GM12892 (cell line): ENCODE measurements around the gene ADGRF1.

ENCODE experiments used
- DNase-seq: peaks from one replicate; pipeline ENCODE4 v3.0.0; 2011; ENCODE audit not compliant: insufficient read length
- FAIRE-seq: peaks from 2 replicates; lab custom pipeline; 2011; peaks lifted over from hg19 to GRCh38; lab: Jason Lieb, UNC
- POLR2A ChIP-seq: IDR thresholded peaks from 2 replicates; pipeline ENCODE4 v1.6.1; 2011; ENCODE audit warnings: low read depth, low read length, control low read depth
- POLR2AphosphoS5 ChIP-seq: IDR thresholded peaks from 2 replicates; pipeline ENCODE4 v1.6.1; 2011; ENCODE audit warnings: low read depth, low read length, control low read depth
- TAF1 ChIP-seq: IDR thresholded peaks from 2 replicates; pipeline ENCODE4 v1.6.1; 2011; ENCODE audit warnings: low read depth, mild to moderate bottlenecking, control low read depth, low read length, borderline replicate concordance

The ADGRF1 gene

DNA sequence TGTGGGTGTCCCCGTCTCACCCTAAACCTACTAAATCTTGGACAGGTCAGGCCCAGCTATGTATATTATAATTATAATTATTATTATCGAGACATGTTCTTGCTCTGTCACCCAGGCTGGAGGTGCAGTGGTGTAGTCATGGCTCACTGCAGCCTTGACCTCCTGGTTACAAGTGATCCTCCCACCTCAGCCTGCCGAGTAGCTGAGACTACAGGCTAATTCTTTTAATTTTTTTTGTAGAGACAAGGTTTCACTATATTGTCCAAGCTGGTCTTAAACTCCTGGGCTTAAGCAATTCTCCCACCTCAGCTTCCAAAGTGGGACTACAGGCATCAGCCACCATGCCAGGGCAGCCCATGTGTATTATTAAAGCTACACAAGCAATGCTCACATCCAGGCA, 10.5 kb downstream of the ADGRF1 start:
- TF ChIP-seq TAF1 (no peak), POLR2A (no peak), POLR2AphosphoS5 (no peak)
- DNase-seq: no peak
- no peak for FAIRE-seq

DNA sequence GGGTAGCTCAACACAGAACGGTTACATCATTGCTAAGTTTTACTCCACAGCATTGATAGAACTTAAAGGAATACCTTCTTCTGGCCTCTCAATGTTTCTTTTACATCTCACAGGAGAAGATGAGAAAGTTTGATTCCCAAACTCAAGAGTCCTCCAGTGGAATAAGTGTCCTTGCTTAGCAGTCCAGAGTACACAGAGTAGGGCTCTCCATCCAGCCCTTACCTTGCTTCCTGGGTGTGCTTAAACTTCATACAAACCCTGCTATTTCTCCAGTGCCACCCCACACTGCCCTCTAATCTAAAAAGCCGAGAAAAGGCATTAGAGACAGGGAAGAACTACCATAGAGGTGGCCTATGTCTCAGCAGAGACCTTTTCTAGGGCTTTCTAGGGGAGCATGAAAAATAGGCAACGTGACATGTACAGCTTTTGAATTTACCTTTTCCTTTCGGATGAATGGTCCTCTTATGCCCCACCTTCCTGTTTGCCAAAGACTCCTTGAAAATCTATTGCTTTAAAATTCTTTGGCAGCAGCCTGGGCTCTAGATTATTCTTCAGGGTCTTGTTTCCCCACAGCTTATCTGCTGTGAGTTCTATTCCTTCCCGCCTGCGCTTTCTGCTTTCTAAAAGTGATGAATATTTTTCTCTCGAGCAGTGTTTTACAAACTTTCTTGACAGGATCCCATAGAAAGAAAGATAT, 12.1 kb downstream of the ADGRF1 start:
- DNase-seq: no peak
- no peak for TF ChIP-seq POLR2A
- no peak for TF ChIP-seq TAF1
- no peak for TF ChIP-seq POLR2AphosphoS5
- no peak for FAIRE-seq

- no peak for DNase-seq
- TF ChIP-seq TAF1 (no peak), POLR2A (no peak), POLR2AphosphoS5 (no peak)
- FAIRE-seq: peak; percentile 68
These were observed 13.2 kb downstream of the ADGRF1 start for GRCh38 chr6:47028835-47029360.

DNA sequence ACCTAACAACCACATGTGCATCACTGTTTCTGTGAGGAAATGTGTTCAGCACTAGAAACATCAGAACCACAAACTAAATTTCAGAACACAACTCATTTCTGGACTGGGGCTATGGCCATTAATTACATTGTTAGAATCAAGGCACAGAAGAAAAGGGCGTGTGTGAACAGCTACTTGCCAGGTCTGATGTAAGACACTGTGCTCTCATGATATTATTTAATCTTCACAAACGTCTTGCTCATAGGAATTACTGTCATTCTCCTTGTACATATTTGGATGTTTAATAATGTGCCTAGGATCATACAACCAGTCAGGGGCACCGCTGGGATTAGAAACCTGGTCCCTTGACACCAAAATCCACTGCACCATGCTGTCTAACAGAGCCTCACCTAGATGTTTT, 14.8 kb downstream of the ADGRF1 start:
- TF ChIP-seq POLR2A: no peak
- DNase-seq: no peak
- no peak for FAIRE-seq

DNA sequence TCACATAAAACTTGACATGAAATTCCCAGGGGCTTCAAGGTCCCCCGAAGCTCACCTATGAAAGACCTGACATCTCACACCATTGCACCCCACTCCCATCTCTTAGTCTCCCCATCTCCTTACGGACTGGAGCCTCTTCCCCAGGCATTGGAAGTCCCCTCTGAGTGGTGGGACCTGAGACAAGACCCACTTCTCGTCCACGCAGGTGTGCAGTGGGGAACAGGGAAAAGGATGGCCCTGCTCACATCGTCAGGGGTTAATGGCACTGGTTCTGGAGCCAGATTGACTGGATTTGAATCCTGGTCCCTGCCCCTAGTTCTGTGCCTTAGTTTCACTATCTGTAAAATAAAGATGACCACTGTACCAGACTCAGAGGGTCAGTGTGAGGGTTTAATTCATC, 15.5 kb downstream of the ADGRF1 start:
- TF ChIP-seq POLR2A (no peak), POLR2AphosphoS5 (no peak), TAF1 (no peak)
- FAIRE-seq: no peak
- DNase-seq: no peak

DNA sequence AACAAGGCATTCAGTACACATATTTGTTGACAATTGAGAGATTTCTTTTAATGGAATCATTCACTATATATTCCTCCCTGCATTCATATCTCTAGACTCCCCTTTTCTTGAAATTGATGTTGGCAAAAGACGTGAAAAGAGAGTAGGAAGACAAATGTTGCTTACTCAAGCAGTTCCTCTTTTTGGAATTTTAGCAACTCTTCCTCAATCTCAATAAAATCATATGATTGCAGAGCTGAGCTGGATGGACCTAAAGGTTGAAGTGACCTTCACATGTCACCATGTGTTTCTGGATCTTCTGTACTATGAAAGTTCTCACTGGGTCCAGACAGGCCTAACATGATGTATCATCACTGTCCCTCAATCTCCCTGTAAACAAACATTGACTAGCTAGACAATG, 18.6 kb downstream of the ADGRF1 start:
- no peak for FAIRE-seq
- no peak for DNase-seq
- TF ChIP-seq TAF1 (no peak), POLR2A (no peak), POLR2AphosphoS5 (no peak)

- no peak for TF ChIP-seq TAF1
- TF ChIP-seq POLR2A: no peak
- no peak for TF ChIP-seq POLR2AphosphoS5
- FAIRE-seq: no peak
- no peak for DNase-seq
These were observed 19.9 kb downstream of the ADGRF1 start for GRCh38 chr6:47022191-47022590.

DNA sequence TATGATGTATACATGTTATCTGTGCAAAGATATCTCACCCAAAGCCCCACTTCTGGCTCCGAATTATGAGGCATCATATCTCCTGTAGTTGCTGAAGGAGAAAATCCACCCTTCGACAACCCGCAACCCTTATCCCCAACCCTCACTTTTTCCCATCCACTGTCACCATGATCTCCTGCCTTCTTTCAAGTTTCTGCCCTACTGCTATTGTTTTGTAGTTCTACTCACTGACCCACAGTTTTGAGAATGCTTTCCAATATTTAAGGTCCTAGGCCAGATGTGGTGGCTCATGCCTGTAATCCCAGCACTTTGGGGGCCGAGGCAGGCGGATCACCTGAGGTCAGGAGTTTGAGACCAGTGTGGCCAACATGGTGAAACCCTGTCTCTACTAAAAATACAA, 22.2 kb downstream of the ADGRF1 start:
- FAIRE-seq (no peak), DNase-seq (no peak)
- no peak for TF ChIP-seq POLR2AphosphoS5
- no peak for TF ChIP-seq POLR2A
- no peak for TF ChIP-seq TAF1

GRCh38 chr6:47016909-47017308, 25.2 kb downstream of the ADGRF1 start:
- no peak for FAIRE-seq
- TF ChIP-seq POLR2AphosphoS5: no peak
- no peak for TF ChIP-seq POLR2A
- no peak for TF ChIP-seq TAF1
- DNase-seq: no peak

DNA sequence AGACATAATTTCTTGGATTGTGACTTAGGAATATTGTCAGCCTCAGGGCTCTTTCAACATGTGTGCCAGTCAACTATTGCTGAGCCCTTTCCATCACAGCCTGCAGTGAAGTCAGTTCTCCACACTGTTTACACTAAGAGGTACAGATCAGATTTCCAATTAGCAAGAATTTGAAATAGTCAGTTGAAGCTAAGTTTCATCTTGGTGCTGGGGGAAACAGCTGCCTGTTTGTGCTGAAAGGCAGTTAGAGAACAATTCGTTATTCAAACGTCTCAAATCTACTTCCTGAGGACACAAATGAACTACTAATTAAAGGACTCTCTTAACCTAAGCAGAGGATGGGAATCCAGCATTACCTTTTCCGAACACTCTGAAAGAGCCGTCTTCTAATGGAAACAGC, 25.9 kb downstream of the ADGRF1 start:
- FAIRE-seq (no peak), DNase-seq (no peak)
- TF ChIP-seq POLR2AphosphoS5 (no peak), TAF1 (no peak), POLR2A (no peak)

GRCh38 chr6:47014401-47014800, 27.7 kb downstream of the ADGRF1 start:
- TF ChIP-seq POLR2A (no peak), POLR2AphosphoS5 (no peak), TAF1 (no peak)
- FAIRE-seq: no peak
- DNase-seq: no peak

DNA sequence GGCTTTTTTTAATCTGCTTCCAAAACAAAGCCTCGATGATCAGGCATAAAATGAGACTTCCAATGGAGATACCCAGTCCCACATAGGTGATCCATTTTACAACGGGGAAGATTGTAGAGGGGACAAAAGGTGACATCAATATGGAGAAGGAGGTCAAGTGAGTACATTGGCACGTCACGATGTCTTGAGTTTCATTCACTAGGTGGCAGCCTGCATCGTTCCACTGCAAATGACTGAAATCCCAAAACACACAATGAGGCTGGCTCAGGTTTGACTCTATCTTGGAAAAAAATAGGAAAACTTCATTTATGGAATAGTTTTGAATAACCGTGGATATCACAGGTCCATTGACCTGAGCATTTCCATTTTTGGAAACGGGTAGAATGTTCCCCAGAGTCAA, 32.5 kb downstream of the ADGRF1 start:
- TF ChIP-seq POLR2A (no peak), TAF1 (no peak), POLR2AphosphoS5 (no peak)
- DNase-seq (no peak), FAIRE-seq (no peak)

DNA sequence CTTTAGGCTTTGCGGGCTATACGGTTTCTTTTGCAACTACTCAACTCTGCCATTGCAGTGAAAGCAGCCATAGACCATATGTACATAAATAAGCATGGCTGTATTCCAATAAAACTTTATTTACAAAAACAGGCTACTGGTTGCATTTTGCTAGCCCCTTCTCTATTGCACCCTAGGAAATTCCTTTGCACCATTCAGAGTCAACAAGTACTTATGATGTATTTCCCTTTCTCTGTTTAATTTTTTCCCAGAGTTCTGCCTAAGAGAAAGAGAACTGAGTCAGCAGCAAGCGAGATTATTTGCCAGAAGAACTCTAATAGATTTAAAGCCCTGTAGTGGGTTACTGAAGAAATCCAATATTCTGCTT, 33.8 kb downstream of the ADGRF1 start:
- FAIRE-seq: no peak
- TF ChIP-seq POLR2AphosphoS5: no peak
- no peak for TF ChIP-seq TAF1
- TF ChIP-seq POLR2A: no peak
- no peak for DNase-seq
